GM19238 (cell line): ENCODE data around the gene EIF4G2.
A peak's percentile ranks its signal among the peaks of the same experiment; 100 is the strongest.
"Not testable (repeated sequence)": the region's sequence is repeated elsewhere in the genome, so short reads cannot be mapped to it uniquely, and the experiment has no call there.

Source experiments
- DNase-seq: peaks from one replicate; pipeline ENCODE4 v3.0.0; 2011; ENCODE audit warnings: low spot score; ENCODE audit not compliant: insufficient read length

The EIF4G2 gene

DNA sequence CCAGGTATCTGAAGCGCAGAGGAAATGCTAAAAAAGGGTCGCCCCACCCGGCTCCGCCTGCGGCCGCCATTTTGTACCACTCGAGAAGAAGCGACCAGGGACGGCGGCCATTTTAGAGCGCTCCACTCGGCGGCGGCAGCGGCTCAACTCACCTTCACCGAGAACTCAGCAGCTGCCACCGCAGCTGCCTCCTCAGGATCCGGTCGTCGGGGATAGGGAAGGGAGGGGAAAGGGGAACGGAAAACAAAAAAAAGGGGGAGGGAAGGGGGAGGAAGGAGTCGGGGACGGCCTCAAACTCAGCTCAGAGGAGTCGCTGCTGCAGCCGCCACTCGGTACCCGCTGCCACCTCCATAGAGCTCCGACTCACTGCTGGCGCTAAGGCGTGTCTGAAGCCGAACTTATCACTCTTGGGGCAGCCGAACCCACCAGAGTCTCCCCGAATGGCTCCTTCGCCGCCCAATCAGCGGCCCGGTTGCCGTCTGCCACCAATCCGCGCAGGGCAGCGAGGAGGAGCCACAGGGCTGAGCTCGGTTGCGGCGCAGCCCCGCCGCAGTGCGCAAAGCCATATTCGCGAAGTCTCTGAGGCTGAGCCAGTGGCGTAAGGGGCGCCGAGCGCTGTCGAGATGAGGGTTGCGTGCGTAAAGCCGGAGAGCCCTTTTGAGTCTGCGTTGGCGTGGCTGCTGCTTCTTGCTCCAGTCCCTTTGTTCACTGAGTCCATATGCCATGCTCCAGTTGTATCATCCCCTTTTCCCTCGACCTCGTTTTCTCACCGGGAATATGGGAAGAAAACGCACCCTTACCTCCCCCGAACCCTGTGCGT, at the start of gene EIF4G2:
TSS of gene EIF4G2 (minus strand) at position 374 of the 820 bp plus-strand sequence.
- DNase-seq, result peak; percentile 93

DNA sequence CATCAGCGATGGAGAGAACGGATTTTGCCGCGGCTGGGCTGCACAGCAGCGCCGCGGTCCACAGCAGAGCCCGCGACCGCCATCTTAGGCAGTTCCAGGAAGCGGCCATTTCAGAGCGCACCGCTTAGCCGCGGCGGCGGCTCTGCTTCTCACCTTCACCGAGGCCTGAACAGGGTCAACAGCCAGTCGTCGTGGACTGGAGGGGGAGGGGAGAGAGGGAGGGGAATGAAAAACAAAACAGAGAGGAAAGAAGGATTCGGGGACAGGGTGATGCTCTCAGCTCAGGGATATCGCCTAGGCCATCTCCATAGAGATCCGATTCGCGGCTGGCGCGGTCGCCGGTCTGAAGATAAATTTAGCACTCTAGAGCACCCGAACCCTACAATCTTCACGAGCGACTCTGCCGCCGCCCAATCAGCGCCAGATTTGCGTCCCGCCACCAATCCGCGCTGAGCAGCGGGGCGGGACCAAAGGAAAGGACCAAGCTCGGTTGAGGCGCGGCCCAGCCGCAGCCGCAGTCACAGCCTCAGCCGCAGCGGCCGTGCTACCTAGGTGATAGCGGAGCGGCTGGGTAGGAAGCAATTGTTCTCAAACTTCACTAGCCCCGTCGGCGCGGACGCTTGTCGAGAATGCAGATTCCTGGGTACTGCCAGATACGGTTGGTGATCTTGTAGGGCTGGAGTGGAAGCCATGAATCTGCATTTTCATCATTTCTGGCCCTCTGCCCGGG, 49.1 kb upstream of the EIF4G2 start, which contains the start of gene ZBED5:
TSS of gene ZBED5 (minus strand) at position 345 of the 730 bp plus-strand sequence. CDS start 3,108 bp downstream, outside the sequence.
- DNase-seq, result peak; percentile 64

DNA sequence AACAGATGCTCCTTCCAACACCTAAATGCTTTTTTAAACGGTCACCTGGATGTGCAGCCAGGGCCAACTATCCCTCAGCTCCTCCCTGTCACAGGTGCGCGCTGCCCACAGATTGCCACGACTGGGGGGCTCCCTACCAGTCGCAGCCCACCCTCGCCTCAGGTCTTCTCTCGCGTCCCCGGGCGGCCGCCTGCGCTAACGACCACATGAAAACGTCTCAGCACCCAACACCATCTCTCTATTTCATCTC, 48.7 kb upstream of the EIF4G2 start:
- peak; percentile 7 for DNase-seq

DNA sequence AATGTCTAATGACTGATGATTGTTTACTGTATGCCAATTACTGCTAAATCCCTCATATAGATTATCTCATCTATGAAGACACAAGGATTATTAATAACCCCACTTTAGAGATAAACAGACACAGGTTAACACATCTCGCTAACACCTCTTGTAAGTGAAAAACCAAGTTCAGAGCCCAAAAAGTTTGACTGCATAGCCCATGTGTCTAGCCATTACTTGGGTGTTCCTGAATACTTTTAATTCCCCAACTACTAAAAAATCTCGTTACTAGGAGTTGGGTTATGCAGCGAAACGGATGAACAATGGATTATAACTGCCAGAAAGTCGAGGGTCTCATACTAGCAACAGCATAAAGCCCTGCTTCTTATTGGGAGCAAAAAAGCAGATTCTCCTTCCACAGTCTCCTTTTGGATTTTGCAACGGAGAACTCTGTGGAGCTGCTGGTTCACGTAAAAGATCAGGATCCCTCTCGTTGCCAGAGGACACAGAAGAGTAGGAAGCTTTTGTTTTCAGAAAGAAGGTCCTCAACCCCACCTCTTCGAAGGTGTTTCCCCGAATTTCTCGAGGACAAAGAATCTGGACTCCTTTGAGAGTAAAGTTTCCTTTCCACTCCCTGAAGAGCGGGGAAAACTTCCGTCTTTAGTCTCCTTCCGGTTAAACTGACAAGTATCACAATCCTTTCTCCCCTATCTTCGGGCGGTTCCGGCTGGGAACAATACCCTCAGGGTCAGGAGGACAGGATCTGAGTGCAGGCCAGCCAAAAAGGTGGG, 48.1 kb upstream of the EIF4G2 start:
- DNase-seq, result peak; percentile 10

DNA sequence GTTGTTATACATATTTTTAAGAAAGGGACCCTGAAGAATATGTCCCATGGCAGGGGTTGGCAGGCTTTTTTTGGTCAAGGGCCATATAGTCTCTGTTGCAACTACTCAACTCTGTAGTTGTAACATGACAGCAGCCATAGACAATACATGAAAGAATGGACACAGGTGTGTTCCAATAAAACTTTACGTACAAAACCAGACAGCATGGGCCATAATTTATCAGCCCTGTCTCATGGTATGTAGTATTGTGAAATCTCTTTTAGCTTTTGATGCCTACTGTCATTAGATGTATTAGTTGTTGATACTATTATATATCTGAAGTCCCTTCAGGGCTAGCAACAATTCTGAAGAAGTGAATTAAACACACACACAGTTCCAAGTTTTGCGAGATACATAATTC, 46.6 kb upstream of the EIF4G2 start:
- no peak for DNase-seq

DNA sequence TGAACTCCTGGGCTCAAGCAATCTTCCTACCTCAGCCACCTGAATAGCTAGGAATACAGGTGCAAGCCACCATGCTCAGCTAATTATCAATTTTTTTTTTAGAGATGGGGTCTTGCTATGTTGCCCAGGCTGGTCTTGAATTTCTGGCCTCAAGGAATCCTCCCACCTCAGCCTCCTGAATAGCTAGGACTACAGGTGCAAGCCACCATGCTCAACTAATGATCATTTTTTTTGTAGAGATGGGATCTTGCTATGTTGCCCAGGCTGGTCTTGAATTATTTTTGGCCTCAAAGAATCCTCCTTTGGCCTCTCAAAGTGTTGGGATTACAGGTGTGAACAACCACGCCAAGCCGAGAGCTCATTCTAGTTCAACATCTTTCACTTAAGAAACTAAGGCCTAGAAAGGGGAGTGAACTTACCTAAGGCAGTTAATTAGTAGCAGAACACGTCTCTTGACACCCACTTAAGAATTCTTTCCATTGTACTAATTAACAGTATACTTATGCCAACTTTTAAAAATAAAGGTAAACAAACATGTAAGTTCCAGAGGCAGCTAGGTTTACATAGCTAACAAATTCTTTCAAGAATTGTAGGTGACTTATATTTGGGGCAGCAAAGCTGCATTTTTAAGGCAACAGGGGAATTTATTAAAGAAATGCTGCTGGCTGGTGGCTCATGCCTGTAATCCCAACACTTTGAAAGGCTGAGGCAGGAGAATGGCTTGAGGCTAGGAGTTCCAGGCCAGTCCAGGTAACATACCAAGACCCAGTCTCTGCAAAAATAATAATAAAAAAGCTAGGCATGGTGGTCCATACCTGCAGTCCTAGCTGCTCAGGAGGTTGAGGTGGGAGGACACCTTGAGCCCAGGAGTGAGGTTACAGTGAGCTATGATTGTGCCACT, 39.5 kb upstream of the EIF4G2 start:
- DNase-seq, result no peak

DNA sequence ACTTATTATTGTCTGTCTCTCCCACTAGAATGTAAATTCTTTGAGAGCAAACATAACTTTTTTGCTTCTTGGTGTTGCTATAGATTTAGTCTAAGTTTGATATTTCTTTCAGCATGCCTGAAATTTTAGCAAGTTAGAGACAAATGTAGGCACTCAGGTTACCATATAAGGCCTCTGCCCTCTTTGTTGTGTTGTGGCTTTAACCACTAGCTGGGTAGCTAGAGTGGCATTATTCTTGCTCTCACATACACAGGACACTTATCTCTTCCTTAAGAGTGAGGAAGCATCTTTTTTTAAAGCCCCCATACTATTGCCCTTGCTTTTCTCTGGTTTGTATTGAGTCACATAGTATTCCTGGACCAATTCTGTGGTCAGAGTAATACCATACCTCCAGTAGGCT, 37.9 kb upstream of the EIF4G2 start:
- no peak for DNase-seq

DNA sequence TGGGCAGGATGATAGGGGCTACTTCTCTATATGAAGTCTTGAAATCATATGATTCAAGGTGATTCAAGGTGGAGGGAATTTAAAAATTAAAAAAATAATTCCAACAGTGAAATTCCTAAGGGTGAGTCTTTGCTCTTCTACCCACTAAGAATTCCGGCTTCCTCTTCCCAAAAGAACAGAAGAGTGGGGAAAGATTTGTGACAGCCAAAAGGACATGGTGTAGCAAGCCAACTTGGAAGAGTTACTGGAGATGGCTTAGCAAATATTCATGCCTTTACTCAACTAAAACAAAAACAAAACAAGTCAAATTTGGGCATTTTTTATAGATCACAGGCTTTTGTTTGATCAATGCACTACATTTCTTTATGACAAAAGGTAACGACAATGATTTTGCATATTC, 36.9 kb upstream of the EIF4G2 start:
- DNase-seq, result no peak

DNA sequence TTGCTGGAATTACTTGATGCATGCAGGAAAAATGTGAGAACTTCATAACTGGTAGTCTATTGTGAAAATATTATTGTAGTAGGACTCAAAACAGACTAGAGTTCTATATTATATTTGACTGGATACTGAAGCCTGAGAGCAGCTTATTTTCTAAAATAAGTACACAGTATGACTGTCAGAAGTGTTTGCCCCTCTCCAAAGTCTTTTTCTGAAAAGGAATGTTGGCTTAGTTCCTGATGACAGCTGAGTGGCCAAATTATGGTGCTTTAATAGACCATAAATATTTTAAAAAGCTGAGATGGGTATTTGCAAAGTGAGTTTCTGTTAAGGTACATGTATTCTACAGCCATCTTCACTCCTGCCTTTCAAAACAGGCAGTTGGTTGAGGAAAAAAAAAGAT, 36.1 kb upstream of the EIF4G2 start:
- DNase-seq, result no peak

DNA sequence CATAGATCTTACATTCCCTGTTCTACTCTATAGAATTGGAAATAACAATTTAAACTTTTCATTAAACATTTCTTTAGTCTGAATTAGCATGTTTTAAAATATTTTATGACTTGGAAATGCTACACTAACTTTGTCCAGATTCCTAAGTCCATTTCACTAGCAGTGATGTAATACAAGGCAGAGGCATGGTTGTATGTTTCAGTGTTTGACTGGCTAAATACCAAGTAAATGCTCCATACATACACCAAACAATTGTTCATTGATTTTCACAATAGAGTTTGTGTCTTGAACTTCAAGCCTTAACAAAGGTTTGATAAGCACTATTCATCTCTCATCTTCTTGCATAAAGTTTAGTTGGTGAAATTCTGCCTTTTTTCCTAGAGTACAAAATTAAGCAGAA, 35.6 kb upstream of the EIF4G2 start:
- no peak for DNase-seq

DNA sequence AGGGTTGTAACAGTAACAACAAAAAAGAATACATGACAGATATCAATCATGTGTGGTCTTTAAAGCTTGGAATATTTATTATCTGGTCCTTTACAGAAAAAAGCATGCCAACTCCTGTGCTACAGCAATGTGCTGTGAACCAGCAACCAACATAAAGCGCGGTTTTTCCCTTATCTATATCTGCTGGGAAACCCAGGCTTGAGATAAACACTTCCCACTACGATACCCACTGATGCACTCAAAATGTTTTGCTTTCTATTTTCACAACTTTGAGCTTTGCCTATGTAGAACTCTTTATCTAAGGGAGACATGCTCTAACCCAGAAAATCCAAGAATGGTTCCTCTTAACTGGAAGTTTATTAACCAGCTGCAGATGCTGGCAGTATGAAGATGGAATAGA, 30.2 kb upstream of the EIF4G2 start:
- no peak for DNase-seq

DNA sequence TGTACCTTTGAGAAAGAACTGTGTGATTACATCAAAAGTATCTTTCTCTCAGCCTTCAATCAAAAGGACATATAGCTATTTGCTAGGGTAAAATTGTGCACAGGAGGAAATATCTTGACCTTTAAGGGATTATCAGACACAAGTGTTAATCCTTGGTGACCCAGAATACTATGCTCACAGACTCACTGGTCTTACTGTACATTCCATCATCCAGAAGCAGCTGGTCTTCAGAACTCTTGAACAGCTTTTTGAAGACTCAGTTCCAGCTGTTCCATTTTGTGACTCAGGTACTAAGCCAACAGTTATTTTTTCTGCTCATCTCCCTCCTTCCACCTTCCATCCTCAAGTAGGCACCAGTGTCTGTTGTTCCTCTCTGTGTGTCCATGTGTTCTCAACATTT, 29.4 kb upstream of the EIF4G2 start:
- DNase-seq, result no peak

DNA sequence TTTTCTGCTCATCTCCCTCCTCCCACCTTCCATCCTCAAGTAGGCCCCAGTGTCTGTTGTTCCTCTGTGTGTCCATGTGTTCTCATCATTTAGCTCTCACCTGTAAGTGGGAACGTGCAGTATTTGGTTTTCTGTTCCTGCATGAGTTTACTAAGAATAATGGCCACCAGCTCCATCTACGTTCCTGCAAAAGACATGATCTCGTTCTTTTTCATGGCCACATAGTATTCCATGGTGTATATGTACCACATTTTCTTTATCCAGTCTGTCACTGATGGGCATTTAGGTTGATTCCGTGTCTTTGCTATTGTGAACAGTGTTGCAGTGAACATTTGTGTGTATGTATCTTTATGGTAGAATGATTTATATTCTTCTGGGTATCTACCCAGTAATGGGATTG, 28.2 kb upstream of the EIF4G2 start:
- not testable (repeated sequence) for DNase-seq

DNA sequence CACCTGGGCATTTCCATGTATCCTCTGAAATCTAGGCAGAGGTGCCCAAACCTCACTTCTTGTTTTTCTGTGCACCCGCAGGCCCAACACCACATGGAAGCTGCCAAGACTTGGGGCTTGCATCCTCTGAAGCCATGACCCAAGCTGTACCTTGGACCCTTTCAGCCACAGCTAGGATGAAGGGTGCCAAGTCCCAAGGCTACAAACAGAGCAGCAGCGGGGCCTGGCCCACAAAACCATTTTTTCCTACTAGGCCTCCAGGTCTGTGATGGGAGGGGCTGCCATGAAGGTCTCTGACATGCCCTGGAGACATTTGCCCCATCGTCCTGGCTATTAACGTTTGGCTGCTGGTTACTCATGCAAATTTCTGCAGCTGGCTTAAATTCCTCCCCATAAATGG, 20.4 kb upstream of the EIF4G2 start:
- no peak for DNase-seq

DNA sequence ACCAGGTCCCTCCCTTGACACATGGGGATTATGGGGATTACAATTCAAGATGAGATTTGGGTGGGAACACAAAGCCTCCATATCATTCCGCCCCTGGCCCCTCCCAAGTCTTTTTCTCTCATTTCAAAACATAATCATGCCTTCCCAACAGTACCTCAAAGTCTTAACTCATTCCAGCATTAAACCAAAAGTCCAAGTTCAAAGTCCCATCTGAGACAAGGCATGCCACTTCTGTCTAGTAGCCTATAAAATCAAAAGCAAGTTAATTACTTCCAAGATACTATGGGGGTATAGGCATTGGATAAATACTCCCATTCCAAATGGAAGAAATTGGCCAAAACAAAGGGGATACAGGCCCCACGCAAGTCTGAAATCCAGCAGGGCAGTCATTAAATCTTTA, 19.7 kb upstream of the EIF4G2 start:
- no peak for DNase-seq

DNA sequence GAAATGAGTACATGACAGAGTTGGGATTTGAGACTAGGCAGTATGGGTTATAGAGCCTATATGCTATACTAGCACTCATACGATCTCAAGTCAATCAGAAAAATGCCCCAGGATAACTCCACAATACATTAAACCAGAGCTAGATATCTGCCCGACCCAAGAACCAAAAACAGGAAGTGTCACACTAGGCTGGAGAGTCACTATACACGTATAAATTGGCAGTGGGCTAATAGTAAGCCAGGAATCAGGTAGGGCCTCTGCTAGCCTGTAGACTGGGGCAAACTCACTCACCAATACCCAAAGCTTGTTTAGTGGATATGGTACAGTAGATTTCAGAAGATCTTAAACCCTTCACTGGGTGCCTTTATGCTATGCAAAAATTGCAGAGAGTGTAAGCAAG, 16.2 kb upstream of the EIF4G2 start:
- no peak for DNase-seq

DNA sequence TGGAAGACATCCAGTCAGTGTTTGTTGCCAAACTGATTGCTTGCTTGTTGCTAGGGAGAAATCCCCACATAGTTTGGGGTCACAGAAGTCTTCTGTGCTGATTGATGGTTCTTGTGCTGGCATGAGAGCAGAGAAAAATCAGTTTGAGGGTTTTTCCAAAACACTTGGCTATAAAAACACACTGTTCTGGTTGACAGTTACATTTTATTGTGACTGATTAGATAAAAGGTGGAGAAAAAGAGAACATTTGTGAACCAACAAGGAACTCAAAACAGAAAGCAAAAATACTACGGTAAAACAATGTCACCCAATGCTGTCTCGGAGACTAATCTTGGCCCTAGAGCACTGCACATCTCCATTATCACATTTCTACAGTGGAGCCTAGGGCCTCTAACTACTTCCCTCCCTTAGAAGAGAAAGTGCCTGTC, 14.4 kb upstream of the EIF4G2 start:
- DNase-seq, result no peak

DNA sequence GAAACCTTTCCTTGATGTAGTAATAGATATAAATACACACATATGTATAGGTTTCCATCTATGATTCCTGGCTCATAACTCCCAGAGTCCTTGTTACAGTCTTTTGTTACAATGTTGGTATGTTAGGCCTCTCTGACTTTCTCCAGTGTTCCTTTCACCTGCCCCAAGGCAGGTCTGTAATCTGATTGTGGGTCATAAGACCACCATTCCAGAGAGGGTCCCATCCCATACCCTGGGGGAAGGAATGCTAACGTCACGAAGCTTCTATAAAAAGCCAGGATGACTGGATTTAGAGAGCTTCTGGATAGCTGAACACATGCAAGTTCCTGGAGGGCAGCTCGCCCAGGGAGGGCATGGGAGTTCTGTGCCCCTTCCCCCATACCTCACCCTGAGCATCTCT, 13.8 kb upstream of the EIF4G2 start:
- DNase-seq, result not testable (repeated sequence)

DNA sequence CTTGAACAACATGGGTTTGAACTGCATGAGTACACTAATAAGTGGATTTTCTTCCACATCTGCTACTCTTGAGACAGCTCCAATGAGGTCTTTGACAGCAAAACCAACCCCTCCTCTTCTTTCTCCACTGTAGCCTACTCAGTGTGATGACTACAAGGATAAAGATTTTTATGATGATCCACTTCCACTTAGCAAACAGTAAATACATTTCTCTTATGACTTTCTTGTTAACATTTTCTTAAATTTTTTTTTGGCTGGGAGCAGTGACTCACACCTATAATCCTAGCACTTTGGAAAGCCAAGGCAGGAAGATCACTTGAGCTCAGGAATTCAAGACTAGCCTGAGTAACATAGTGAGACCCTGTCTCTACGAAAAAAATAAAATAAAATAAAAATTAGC, 9.9 kb upstream of the EIF4G2 start:
- DNase-seq, result no peak

DNA sequence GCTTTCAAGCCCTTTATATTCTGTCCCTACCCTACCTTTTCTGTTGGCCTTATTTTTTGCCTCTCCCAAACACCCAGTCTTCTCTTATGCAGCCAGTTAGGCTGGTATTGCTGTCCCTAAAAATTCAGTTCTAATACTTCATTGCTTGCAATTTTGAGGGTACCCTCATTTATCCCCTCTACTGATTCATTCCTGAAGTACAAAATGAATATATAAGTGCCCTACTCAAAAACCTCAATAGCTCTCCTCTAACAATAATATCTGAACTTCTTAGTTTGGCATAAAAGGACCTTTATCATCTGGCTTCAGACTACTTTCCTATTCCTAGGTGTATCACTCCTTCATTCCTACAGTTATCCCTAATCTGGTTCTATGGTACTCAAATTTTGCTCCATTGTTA, 5.2 kb upstream of the EIF4G2 start:
- DNase-seq, result no peak
